Measurements from ENCODE around the gene MACROD1.

Gene MACROD1

DNA sequence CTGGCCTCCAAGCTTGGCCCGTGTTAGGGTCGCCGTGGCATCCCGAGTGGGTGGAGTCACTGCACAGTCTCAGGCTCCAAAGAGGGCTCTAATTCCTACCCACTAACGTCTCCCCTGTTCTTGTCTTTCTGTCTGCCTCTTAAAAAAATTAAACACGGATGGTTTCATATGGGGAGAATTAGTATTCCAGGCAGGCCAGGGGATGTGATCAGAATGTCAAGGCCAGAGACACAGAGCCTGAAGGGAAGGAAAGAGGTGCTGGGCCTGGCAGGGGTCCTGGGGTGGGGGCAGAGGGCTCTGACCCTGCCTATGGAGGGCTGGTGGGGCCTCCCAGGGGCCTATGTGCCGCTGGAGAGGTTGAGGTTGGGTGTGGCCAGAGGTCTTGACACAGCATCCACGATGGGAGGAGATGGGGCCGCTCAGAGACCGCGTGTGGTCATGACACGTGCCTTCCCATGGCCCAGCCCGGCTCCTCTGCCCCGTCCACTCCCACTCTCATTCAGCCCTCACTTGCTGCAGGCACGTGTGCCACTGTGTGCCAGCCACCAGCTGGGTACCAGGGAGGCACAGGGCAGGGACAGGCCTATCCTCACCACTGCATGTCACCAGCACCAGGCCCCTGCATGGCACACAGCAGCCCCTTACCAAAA is 73.7 kb downstream of the MACROD1 start:
- no peak for DNase-seq

DNA sequence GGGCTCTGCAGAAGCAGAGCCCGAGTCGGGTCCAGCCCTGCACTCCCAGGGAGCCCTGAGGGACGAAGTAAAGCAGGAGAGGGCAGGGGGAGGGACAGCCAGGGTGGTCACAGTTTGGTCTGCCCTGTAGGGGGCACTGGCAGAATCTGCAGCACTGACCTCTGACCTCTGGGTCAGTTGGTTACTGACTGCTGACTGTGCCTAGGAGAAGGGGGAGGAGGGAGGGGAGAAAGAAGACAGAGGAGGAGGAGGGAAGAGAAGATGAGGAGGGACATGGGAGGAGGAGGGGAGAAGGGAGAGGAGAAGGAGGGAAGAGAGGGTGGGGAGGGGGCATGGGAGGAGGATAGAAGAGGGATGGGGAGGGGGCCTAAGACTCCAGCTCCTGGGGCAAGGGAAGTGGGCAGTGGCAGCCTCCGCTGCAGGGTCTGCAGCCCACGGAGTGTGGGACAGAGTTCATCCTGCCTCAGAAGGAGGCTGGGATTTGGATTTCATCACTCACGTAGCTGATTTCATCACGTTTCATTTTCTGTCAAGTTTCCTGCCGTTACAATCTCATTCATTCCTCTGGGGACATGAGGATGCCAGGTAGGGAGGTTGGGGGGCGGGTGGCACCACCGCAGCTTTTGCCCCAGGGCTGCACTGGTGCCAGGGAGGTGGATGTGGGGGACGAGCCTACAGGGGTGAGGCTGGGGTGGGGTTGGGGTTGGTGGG is 75.0 kb downstream of the MACROD1 start:
- no peak for DNase-seq

DNA sequence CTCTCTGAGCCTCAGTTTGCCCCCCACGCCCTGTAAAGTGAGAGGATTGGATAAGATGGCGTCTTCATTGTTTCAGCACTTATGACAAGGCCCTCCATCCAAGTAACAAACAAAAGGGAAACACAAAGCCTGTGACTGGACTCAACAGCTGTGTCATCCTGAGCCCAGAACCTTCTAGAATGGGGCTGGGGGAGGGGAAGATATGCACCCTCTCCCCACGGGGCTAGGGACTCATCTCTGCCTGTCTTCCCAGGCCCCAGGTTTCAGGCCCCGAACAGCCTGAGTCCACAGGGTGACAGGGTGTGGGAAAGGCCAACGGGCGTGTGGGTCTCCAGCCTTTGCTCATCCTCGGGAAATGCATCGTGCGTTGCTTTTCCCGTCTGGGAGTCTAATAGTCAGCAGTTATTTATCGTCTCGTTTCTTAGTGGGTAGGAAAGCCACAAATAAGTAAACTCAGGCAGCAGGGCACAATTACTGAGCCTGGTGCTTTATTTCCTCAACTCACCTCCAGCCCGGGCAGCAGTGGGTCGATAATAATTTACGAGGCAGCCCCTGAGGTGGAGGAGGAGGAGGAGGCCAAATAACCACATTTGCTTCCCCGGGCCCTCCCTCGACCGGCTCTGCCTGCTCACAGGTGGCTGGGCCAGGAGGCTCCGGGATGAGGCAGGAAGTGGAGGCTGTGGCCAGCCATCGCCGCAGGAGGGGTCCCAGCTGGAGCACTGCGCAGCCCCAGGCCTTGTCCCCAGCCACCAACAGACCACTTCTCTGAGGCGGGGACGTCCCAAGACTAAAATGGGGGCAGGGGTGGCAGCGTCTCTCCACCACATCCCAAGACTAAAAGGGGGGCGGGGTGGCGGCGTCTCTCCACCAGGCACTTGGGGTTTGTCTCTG is 75.8 kb downstream of the MACROD1 start:
- no peak for DNase-seq

DNA sequence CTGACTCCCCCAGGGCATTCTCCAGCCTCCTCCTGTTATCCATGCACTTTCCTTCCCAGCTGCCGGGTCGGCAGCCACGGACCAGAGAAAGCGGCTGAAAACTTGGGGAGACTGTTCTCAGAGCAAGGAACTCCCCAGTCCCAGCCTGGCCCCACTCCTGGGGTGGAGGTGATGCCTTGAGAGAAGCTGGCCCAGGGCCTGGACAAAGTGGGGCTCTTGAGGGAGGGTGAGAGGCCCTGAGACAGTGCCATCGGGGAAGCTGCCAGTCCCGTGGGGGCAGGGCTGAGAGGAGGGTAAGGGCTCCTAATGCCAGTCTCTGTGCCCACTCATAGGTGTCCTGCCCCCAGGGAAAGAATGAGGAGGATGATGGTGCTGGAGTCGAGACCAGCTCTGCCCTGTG is 76.4 kb downstream of the MACROD1 start:
- no peak for DNase-seq

DNA sequence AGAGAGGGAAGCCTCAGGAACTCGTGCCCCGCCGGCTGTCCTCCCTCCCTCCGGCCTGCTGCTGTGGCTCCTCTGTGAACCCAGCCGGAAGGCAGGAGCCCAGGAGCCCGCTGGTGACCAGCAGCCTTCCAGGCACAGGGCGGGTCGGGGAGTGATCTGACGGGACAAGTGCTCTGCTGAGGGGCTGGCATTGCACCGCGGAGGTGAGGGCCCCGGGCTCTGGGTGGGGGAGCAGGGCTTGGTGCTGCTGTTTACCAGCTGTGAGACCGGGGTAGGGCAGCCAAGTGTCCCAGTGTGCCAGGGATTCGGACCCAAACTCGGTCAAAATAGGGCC is 76.9 kb downstream of the MACROD1 start:
- DNase-seq: no peak

DNA sequence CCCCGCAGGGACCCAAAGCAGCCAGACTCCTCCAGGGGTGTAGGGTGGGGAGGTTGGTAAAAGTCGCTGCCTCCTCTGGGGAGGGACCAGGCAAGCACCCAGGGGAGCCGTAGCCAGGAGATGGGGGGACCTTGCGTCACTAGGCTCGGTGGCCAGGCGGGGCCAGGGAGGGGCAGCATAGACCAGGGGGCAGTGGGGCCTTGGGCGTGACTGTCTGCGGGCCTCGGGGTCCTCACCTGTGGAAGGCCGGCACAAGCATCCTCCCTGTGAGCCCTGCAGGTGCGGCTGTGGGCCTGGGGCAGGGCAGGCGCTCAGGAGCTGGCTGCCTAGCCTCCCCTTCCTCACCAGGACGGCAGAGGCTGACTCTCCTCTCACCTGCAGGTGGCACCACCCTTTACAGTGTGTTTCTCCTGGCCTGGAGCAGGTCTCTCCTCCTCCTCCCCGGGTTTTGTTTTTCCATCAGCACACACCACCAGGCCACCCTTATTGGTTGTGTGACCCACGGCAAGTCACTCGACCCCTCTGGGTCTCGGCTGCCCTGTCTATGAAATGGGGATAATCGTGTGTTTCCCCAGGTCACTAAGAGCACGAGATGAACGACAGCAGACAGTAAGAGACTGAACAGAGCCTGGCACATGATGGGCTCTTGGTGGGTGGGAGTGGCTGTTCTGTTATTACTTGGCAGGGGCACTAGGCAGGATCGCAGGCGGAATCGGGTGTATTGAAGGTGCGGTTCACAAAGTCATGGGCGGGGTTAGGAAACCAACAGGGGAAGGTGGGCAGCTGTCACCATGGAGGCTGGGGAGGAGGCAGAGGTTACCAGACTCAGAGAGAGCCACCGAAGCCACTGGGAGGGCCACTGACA is 77.5 kb downstream of the MACROD1 start:
- DNase-seq: no peak

DNA sequence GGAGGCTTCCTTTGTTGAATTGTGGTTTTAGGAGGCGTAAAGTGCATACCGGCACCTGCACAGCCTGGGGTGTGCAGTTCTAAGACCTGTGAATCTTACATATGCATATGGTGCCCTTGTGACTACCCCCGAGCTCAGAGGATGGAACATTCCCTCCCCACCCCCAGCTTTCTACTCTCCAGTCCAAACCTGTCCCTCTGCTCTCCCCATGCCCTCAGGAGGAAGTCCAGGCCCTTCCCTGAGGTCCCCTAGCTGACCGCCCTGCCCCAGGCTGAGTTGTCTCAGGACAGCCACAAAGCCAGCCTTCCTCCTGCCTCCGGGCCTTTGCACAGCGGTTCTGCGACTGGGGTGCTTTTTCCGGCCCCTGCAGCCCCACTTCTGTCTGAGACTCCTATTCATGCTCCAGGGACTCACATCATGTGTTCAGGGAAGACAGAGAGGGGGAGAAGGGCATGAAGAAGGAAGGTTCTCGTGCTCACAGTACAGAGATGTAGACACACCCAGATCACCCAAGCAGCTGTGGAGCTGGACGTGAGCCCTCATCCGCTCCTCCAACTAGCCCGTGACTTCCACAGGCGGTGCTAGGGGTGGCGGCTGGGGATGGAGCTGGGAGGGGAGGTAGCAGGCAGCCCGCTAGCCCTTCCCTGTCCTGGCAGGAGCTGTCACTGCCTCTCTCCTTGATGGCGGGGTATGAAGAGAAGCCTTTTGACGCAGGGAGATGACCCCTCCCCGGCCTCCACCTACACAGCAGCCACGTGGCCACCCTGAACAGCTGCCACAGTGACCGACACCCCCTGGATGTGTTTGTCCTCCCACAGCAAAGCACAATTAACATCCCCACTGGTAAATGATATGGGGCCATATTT is 79.4 kb downstream of the MACROD1 start:
- no peak for DNase-seq

DNA sequence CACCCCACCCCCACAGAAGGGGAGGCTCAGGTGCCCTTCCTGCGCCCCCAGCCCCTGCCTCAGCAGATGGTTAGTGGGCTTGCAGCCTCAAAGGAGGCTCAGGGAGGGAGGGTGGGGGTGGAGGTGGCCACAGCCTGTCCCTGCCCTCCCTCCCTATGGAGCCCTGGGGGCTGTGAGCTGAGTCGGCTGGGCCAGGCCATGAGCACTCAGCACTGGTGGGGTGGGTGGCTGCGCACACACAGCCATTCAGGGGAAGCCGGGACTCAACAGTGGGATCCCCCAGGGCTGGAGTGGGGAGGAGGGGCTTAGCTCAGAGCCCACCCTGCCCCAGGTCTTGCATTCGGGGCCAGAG is 80.0 kb downstream of the MACROD1 start:
- DNase-seq: no peak

DNA sequence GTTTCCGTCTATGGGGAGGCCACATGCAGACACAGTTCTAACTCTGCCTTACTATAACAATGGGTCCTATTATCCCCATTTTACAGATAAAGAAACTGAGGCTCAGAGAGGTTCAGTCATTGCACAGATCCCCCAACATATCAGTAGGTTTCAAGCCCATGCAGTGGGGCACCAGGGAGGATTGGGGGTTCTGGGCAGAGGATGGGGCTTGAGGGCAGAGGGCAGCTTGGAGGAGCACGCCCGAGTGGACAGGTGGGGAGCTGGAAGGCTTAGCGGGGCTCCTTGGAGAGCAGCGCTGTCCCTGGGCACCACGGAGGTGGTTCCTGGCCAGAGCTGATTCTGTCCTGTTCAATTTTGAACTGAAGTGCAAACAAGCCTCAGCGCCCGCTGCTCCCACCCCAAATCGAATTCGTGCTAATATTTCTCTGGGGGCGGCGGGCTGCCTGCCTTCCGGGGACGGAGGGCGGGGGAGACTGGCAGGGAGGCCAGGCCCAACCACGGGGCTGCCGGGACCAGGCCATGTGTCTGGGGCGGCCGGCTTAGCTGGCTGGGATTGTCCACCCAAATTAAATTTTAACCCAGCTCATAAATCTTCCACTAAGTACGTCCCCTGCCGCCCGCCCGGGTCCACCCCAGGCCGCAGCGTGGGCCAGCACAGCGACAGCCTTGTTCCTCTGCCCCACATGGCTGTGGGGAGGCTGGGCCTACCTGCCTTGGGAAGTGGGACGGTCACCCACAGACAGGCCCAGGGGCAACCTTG is 80.8 kb downstream of the MACROD1 start:
- no peak for DNase-seq

DNA sequence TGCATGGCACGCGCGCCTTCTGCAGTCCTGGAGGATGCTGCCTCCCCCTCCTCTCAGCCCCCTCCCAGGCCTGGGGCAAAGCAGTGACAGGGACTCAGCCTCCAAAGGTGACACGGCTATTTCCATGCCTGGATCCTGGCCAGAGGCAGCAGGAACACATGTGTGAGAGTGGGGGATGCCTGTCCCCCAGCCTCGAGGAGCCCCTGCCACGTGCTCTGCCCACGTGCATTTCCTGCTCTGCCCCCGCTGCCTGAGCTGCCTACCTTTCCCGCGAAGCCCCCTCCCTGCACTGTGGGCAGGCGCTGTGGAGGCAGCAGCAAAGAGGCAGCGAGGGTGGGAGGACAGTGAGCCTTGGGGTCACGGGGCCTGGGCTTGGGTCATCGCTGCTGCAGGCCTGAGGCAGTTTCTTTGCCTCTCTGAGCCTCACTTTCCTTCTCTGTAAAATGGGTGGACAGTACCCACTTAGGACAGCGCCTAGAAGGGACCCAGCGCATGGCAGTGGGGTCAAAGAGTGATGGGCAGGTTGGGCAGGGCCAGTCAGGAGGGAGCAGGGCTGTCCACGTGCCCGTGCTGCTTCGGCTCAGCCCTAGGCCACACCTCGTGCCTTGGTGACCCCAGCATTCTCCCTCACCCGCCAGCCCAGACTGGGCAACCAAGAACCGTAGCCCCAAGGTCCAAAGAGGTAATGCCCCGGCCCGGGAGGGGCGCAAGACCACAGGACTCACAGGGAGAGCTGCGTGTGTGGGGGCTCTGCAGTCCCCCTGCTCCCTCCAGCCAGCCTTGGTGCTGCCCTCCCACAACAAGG is 81.6 kb downstream of the MACROD1 start:
- DNase-seq: no peak

DNA sequence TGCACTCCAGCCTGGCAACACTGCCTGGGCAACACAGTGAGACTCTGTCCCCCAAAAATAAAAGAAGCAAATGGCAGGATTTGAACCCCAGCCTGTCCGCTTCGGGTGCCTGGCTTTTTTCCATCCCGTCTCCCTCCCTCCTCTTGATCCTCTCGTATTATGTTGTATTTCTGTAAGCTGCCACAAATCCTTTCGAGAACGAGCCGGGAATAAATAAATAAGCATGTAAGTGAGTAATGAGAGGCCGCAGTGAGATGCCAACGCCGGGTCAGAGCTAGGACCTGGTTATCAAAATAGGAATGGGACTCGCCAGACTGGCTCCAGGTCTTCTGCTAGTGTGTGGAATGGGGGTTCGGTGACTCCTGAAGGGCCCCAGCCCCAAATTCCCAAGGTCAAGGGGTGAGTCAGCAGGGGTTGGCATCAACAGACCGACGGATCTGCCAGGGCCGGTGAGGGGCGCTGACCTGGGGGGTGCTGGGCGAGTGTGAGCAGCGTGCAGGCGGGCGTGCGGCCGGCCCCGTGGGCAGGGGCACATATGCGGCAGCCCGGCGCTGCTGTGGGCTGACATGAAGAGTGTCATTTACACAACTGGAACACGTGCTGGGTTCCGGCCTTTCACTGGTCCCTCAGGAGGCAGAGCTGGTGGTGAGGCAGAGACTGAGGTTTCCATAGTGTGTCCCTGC is 82.4 kb downstream of the MACROD1 start:
- DNase-seq: no peak

DNA sequence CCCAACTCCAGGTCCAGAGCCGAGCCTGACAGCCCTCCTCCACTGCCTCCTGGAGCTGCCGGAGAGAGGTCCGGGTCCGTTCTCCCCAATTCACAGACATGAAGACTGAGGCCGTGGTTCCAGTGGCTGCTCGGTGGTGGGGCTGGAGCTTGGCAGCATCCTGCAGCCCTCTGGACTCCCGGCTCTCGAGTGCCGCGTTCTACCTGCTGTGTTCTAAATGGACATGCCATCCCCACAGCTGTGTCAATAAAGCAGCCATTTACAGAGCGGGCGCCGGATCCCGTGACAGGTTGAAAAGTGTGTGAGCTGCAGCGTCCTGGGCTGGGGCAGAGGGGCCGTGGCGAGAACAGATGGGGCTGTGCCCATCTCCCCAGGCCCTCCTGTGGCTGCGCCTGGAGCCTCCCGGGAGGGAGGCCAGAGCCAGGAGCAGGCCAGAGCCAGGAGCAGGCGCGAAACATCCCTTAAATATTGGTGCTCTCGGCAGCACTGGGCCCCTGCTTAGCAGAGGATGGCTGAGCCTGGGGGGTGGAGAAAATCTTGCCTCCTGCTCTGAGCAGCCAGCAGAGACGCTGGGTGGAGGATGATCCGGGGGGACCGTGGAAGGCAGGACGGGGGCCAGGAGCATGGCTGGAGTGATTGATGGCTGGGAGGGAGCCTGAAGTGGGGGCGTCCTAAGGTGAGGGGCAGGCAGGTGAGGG is 84.0 kb downstream of the MACROD1 start:
- no peak for DNase-seq

DNA sequence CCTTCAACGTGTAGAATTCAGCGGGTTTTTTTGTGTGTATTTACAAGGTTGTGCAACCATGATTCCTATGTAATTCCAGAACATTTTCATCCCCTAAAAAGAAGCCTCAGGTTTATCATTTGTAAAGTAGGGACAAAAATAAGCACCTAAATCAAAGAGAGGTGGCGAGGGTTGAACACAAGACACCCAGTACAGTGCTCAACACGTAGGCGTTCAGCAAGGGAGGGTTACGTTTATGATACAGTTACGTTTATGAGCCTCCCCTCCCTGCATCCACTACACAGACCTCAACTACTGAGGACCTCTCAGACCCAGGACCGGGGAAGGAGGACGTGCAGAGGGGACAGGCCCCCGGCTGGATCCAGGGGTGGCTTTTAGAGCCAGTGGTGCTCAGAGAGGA is 85.5 kb downstream of the MACROD1 start:
- no peak for DNase-seq

DNA sequence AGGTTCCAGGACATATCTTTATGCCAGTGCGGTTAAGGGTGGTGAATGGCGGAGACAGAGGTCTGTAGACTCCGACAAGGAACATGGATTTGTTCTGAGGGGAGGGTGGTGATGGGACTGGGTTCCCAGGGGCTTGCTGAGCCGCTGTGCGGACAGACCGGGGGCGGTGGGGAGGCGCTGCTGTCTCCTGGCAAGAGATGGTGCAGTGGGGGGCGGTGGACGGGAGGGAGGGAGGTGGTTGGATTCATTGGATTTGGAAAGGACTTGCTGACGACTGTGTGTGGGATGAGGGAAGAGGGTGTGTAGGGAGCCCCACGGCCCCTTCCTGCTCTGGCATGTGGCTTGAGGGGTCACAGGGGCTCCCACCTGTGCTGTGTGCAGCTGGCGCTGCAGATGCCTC is 87.0 kb downstream of the MACROD1 start:
- DNase-seq: no peak

DNA sequence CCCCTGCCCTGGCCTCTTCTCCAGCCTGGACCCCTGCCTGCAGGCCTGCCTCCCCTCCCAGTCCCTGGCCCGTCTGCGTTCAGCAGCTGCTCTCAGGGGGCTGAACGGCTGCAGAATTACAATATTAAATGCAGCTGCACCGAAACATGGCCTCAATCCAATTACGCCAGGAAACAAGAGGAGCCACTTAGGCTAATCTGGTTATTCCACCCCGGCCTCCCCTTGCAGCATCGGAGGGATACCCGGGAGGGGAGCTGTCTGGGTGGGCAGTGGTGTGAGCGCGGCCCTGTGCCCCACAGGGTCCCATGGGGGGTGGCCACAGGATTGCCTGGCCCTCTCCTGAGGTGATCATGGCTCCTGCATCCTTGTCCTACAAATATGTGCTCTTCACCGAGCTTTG is 87.6 kb downstream of the MACROD1 start:
- DNase-seq: no peak

DNA sequence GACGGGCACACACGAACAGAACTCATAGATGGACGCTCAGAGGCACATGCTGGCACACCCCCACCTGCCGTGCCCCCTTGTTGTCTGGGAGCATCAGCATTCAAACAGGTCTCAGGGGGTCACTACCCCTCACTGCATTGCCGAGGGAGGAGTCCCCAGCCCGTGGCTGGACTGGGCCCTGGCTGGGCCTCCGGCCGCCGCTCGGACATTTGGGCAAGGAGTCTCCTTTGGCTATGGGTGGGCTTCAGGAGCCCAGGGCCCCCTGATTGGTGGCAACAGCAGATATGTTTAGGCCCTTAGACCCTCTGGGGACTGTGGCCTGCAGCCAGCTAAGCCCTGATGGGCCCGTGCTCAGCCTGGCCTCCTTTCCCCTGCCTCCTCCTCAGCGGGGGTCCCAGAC is 88.3 kb downstream of the MACROD1 start:
- DNase-seq: no peak

DNA sequence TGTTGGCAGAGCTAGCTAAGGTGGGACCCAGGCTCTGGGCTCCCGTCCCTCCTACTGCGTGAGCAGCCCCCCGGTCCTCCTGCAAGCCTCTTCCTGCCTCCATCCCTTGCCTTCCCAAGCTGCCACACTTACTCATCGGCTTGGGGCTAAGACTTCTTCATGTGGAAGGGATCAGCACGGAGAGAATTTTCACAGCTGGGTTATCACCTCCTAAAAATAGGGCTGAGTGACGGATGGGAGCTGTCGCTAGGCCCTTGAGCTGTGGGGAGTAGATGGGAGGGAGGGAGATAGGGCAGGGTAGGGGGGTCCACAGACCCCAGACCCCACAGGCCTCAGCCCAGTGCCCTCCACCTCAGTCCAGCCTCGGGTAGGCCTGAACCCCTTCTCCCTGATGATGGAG is 89.2 kb downstream of the MACROD1 start:
- DNase-seq: no peak

DNA sequence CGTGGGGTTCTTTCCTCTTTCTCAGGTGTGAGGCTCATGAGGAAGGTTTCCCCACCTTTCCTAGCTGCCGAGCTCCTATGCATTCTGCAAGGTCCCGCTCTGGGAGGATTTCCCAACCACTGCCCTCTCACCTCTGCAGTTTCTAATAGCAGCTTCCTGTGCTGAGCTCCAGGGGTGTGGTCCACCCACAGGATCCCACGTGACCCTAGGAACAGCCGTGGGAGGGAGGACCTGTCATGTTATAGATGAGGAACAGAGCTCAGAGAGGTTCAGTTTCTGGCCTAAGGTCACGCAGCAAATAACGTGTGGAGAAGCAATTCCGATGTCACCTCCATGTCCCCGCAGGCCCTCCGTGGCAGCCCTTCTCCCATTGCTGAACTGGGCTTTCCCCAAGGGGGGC is 91.7 kb downstream of the MACROD1 start:
- DNase-seq: no peak

DNA sequence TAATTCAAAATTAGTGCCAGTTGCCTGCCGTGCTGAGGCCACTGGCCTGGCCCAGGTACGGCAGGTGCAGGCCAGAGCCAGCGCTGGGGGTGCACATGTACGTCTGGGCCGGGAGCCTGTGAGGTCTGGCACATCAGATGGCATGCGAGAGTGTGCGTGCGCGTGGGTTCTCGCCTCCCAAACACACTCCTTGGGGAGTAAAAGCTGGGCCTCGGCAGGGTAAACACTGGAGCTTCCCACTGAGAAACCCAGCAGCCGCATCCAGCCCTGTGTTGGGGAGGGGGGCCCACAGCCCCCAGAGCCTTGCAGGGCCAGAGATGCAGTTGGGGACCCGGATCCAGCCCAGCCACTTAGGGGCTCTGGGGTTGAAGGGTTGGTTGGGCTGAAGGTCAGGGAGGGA is 92.4 kb downstream of the MACROD1 start:
- no peak for DNase-seq

All from activated gamma-delta T cell (primary cell).